Mesenchymal stem cell (in vitro differentiated cells and primary cell): ENCODE measurements around the gene MSH2.

Experiments used
- DNase-seq: peaks from one replicate; pipeline ENCODE4 v3.0.0-alpha.2; 2013
- H2AFZ ChIP-seq: one replicate; pipeline ENCODE4 v1.6.1; 2013; ENCODE audit warnings: low read depth, mild to moderate bottlenecking, control low read depth, inconsistent platforms, low read length, moderate library complexity
- H2AK5ac ChIP-seq: 2 replicates; pipeline ENCODE4 v1.6.1; 2013; ENCODE audit warnings: low read length, moderate library complexity, mild to moderate bottlenecking, inconsistent platforms; ENCODE audit not compliant: severe bottlenecking
- H2BK120ac ChIP-seq: one replicate; pipeline ENCODE4 v1.6.1; 2013; ENCODE audit warnings: low read depth, mild to moderate bottlenecking, inconsistent platforms, low read length, moderate library complexity
- H2BK12ac ChIP-seq, 2 experiments: one replicate each; pipeline ENCODE4 v1.6.1; 2013; ENCODE audit warnings: inconsistent platforms in 2 of 2, low read length in 2 of 2, mild to moderate bottlenecking in 2 of 2, moderate library complexity in 2 of 2, control low read depth in 1 of 2
- H2BK15ac ChIP-seq: one replicate; pipeline ENCODE4 v1.6.1; 2013; ENCODE audit warnings: mild to moderate bottlenecking, low read depth, inconsistent platforms; ENCODE audit not compliant: poor library complexity, severe bottlenecking
- H2BK5ac ChIP-seq: 2 replicates; pipeline ENCODE4 v1.6.1; 2013; ENCODE audit warnings: low read depth, mild to moderate bottlenecking, low read length, control low read depth, inconsistent platforms; ENCODE audit not compliant: poor library complexity, severe bottlenecking
- H3K14ac ChIP-seq, 2 experiments: one replicate each; pipeline ENCODE4 v1.6.1; 2013; ENCODE audit warnings: inconsistent platforms in 2 of 2, low read length in 2 of 2, control low read depth in 1 of 2, mild to moderate bottlenecking in 1 of 2, moderate library complexity in 1 of 2
- H3K18ac ChIP-seq, 2 experiments: one replicate each; pipeline ENCODE4 v1.6.1; 2013; ENCODE audit warnings: inconsistent platforms in 2 of 2, low read length in 2 of 2, control low read depth in 1 of 2, low read depth in 1 of 2, mild to moderate bottlenecking in 1 of 2
- H3K23ac ChIP-seq, 2 experiments: one replicate each; pipeline ENCODE4 v1.6.1; 2013; ENCODE audit warnings: inconsistent platforms in 2 of 2, low read length in 2 of 2, mild to moderate bottlenecking in 2 of 2, moderate library complexity in 2 of 2, control low read depth in 1 of 2
- H3K27ac ChIP-seq: 2 replicates; pipeline ENCODE4 v1.5.1; 2013; ENCODE audit warnings: mild to moderate bottlenecking, moderate library complexity, low read length, control low read depth, inconsistent platforms; ENCODE audit not compliant: poor library complexity, severe bottlenecking
- H3K27me3 ChIP-seq, 2 experiments: 2 replicates each; pipeline versions ENCODE4 v1.6.1 to v1.7.0; 2013; ENCODE audit warnings: low read length in 2 of 2, mild to moderate bottlenecking in 2 of 2, moderate library complexity in 2 of 2, control low read depth in 1 of 2, inconsistent platforms in 1 of 2; ENCODE audit not compliant: control insufficient read depth in 1 of 2, insufficient read depth in 1 of 2
- H3K36me3 ChIP-seq, 2 experiments: 2 replicates each; pipeline versions ENCODE4 v1.6.1 to v1.7.0; 2013; ENCODE audit warnings: low read length in 2 of 2, control low read depth in 1 of 2, inconsistent platforms in 1 of 2, low read depth in 1 of 2, mild to moderate bottlenecking in 1 of 2; ENCODE audit not compliant: insufficient read depth in 2 of 2, control insufficient read depth in 1 of 2
- H3K4ac ChIP-seq, 2 experiments: one replicate each; pipeline ENCODE4 v1.6.1; 2013; ENCODE audit warnings: inconsistent platforms in 2 of 2, low read length in 2 of 2, mild to moderate bottlenecking in 2 of 2, moderate library complexity in 2 of 2, control low read depth in 1 of 2, low read depth in 1 of 2
- H3K4me1 ChIP-seq: 2 replicates; pipeline ENCODE4 v1.6.1; 2013; ENCODE audit warnings: low read depth, low read length, control low read depth; ENCODE audit not compliant: control insufficient read depth, insufficient read depth
- H3K4me2 ChIP-seq: 2 replicates; pipeline ENCODE4 v1.6.1; 2013; ENCODE audit warnings: low read length, mild to moderate bottlenecking, inconsistent platforms; ENCODE audit not compliant: poor library complexity, severe bottlenecking
- H3K4me3 ChIP-seq, 2 experiments: 2 replicates each; pipeline versions ENCODE4 v1.5.1 to v1.7.0; 2013; ENCODE audit warnings: low read length in 2 of 2, mild to moderate bottlenecking in 2 of 2, control low read depth in 1 of 2, low read depth in 1 of 2; ENCODE audit not compliant: insufficient read depth in 1 of 2
- H3K79me1 ChIP-seq: replicated peaks from 2 replicates; pipeline ENCODE4 v1.6.1; 2013; ENCODE audit warnings: mild to moderate bottlenecking, control low read depth, low read length, inconsistent platforms; ENCODE audit not compliant: poor library complexity, severe bottlenecking
- H3K9ac ChIP-seq: 2 replicates; pipeline ENCODE4 v1.7.0; 2013; ENCODE audit warnings: mild to moderate bottlenecking, low read length, moderate library complexity
- H3K9me3 ChIP-seq: 2 replicates; pipeline ENCODE4 v1.7.0; 2013; ENCODE audit warnings: mild to moderate bottlenecking, low read length; ENCODE audit not compliant: control insufficient read depth
- H4K8ac ChIP-seq: one replicate; pipeline ENCODE4 v1.6.1; 2013; ENCODE audit warnings: inconsistent platforms, mild to moderate bottlenecking, low read length, moderate library complexity
- H4K91ac ChIP-seq: one replicate; pipeline ENCODE4 v1.6.1; 2013; ENCODE audit warnings: mild to moderate bottlenecking, low read length, inconsistent platforms
- WGBS: methylation state at CpG from one replicate; pipeline ENCODE4 v1.1.7; 2013; ENCODE audit warnings: mixed read lengths; 5-methylcytosine and 5-hydroxymethylcytosine counted together

Gene MSH2

DNA sequence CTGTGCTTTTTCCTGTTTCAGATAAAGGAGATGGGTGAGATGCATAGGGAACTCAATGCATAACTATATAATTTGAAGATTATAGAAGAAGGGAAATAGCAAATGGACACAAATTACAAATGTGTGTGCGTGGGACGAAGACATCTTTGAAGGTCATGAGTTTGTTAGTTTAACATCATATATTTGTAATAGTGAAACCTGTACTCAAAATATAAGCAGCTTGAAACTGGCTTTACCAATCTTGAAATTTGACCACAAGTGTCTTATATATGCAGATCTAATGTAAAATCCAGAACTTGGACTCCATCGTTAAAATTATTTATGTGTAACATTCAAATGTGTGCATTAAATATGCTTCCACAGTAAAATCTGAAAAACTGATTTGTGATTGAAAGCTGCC, 16.4 kb upstream of the MSH2 start:
- no peak overlapping the region for H2BK120ac ChIP-seq
- WGBS, result no CpG with 5 or more reads among the region's 3 CpGs
- DNase-seq, result no peak
- H3K4me1 ChIP-seq, result no peaks in the 10 kb centered on the region
- no peak overlapping the region for H3K14ac ChIP-seq
- no peak overlapping the region for H2BK15ac ChIP-seq
- H3K4me2 ChIP-seq, result no peak overlapping the region
- H3K18ac ChIP-seq, result no peak overlapping the region
- H2AK5ac ChIP-seq, result no peak overlapping the region
- no peak overlapping the region for H2BK12ac ChIP-seq
- H3K4me3 ChIP-seq, result no peak overlapping the region
- H4K8ac ChIP-seq, result no peak overlapping the region
- H3K9ac ChIP-seq, result no peak overlapping the region
- no peak overlapping the region for H4K91ac ChIP-seq
- H3K27ac ChIP-seq, result no peak overlapping the region
- H2AFZ ChIP-seq, result no peak overlapping the region
- no peaks in the 10 kb centered on the region for H3K79me1 ChIP-seq
- H3K9me3 ChIP-seq, result no peaks in the 10 kb centered on the region
- no peak overlapping the region for H2BK5ac ChIP-seq
- no peak overlapping the region for H3K4ac ChIP-seq
- H3K27me3 ChIP-seq, result peaks cover 0 to 7% of the 10 kb centered on the region in 2 experiments
- no peak overlapping the region for H3K23ac ChIP-seq
- no peaks in the 10 kb centered on the region for H3K36me3 ChIP-seq

DNA sequence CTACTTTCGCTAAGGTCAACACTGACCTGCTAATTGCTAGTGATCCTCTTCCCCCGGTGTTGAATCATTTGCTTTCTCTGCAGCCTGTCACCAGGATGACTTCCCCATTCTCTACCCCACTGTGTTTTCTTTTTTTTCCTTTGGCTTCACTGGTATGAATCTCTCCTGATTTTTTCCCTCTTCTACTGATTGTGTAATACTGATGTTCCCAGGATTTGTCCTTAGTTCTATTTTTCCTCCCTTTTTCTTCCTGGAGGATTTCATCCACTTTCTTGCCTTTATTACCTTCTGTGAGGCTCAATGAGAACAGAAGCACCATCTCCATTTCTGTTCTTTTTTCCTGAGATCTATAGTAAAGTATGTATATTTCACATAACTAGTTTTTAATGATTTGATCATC, 14.1 kb upstream of the MSH2 start:
- H3K27me3 ChIP-seq, result peaks cover 0 to 7% of the 10 kb centered on the region in 2 experiments
- no peak overlapping the region for H3K4me2 ChIP-seq
- peak; percentile 7 for DNase-seq
- H2AFZ ChIP-seq, result no peak overlapping the region
- no peak overlapping the region for H4K91ac ChIP-seq
- no peak overlapping the region for H3K18ac ChIP-seq
- H3K4ac ChIP-seq, result no peak overlapping the region
- H3K36me3 ChIP-seq, result no peaks in the 10 kb centered on the region
- no peaks in the 10 kb centered on the region for H3K9me3 ChIP-seq
- WGBS, result 64% methylated on average over 2 of the region's 2 CpGs
- no peak overlapping the region for H4K8ac ChIP-seq
- H2BK15ac ChIP-seq, result no peak overlapping the region
- no peak overlapping the region for H3K27ac ChIP-seq
- no peak overlapping the region for H2AK5ac ChIP-seq
- H3K23ac ChIP-seq, result no peak overlapping the region
- no peak overlapping the region for H3K14ac ChIP-seq
- H3K79me1 ChIP-seq, result no peaks in the 10 kb centered on the region
- no peak overlapping the region for H2BK5ac ChIP-seq
- H3K4me1 ChIP-seq, result no peaks in the 10 kb centered on the region
- no peak overlapping the region for H2BK120ac ChIP-seq
- no peak overlapping the region for H3K4me3 ChIP-seq
- H2BK12ac ChIP-seq, result no peak overlapping the region
- no peak overlapping the region for H3K9ac ChIP-seq

DNA sequence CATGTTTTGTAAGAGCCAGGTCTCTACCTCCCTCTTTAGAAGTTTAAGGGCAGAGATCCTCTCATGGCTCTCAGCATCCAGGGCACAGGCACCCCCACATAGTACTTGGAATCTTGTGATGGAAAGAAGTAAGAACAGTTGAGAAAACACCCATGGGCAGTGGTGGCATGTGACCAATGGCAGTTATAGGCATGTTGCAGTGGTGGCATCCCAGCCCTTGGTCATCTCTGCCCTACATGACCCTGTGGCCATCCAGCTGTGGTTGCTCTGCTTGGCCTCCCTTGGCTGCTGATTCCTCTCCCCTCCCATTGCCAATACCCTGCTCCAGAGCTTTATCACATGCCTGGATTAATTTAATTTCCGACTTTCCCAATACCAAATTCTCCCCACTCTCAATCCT, 13.3 kb upstream of the MSH2 start:
- WGBS, result 89% methylated on average over 1 of the region's 1 CpG
- Histone ChIP-seq H4K91ac (no peak overlapping the region), H3K27me3 (peaks cover 0 to 7% of the 10 kb centered on the region in 2 experiments), H3K4me1 (no peaks in the 10 kb centered on the region), H2BK5ac (no peak overlapping the region), H4K8ac (no peak overlapping the region), H2BK120ac (no peak overlapping the region), H2AK5ac (no peak overlapping the region), H3K14ac (no peak overlapping the region), H3K9ac (no peak overlapping the region), H3K79me1 (no peaks in the 10 kb centered on the region), H3K4me3 (no peak overlapping the region), H3K9me3 (no peaks in the 10 kb centered on the region), H2AFZ (no peak overlapping the region), H3K18ac (no peak overlapping the region), H3K23ac (no peak overlapping the region), H3K4me2 (no peak overlapping the region), H3K27ac (no peak overlapping the region), H2BK12ac (no peak overlapping the region), H2BK15ac (no peak overlapping the region), H3K4ac (no peak overlapping the region), H3K36me3 (no peaks in the 10 kb centered on the region)
- no peak for DNase-seq

DNA sequence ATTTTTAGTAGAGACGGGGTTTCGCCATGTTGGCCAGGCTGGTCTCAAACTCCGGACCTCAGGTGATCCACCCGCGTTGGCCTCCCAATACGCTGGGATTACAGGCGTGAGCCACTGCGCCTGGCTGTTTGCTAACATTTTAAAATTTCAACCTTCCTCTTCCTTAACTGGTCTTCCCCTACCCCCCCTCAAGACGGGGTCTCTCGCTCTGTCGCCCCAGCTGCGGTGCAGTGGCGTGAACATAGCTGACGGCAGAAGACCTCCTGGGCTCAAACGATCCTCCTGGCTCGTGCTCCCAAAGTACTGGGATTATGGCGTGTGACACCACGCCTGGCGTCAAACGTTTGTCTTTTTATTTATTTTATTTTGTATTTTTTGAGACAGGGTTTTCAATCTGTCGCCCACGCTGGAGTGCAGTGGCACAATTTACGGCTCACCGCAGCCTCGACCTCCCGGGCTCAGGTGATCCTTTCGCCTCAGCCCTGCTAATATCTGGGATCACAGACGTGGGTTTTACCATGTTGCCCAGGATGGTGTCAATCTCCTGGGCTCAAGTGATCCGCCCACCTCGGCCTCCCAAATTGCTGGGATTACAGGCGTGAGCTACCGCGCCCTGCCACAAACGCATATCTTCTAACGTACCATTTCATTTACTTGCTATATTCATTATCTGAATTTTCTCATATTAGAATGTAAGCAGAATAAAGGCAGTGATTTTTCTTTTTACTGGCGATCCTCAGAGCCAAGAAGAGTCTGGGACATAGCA, 984 bp upstream of the MSH2 start:
- WGBS, result 79% methylated on average over 31 of the region's 36 CpGs
- peak overlapping the region; percentile 78 for H3K27ac ChIP-seq

More for the DNA sequence above, 984 bp upstream of the MSH2 start:
- Histone ChIP-seq H2AFZ (no peak overlapping the region), H3K4ac (no peak overlapping the region), H3K23ac (no peak overlapping the region), H4K91ac (no peak overlapping the region), H3K4me1 (peaks cover 6% of the 10 kb centered on the region), H2BK12ac (no peak overlapping the region), H3K4me2 (peak overlapping the region; percentile 96), H3K9ac (peak overlapping the region; percentile 87), H2AK5ac (no peak overlapping the region), H3K79me1 (peaks cover 8% of the 10 kb centered on the region), H3K27me3 (no peaks in the 10 kb centered on the region), H2BK15ac (no peak overlapping the region), H3K4me3 (peak overlapping the region in 1 of 2 experiments; percentile 98), H3K36me3 (no peaks in the 10 kb centered on the region), H2BK120ac (no peak overlapping the region), H3K9me3 (no peaks in the 10 kb centered on the region), H4K8ac (peak overlapping the region; percentile 35), H3K14ac (no peak overlapping the region), H2BK5ac (no peak overlapping the region), H3K18ac (no peak overlapping the region)
- DNase-seq, result no peak
